Measurements from ENCODE around the gene KCNJ16.

KCNJ16 gene

DNA sequence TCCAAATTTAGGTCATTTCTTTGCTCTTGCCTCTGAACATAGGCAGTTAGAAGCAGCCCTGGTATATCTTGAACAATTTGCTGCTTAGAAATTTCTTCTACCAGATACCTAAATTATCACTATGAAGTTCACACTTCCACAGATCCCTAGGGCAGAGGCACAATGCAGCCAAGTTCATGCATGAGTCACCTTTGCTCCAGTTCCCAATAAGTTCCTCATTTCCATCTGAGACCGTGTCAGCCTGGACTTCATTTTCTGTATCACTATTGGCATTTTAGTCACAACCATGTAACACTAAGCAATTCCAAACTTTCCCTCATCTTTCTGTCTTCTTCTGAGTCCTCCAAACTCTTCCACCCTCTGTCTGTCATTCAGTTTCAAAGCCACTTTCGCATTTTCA, 45.0 kb downstream of the KCNJ16 start:
- Histone ChIP-seq H3K9me3 (ENCODE audit: insufficient read depth, low read length) (0 out of 2 replicates have a peak, but pooled peaks cover 4% of the 10 kb centered on the region), H3K27me3 (ENCODE audit: low read depth, low read length) (no peaks in the 10 kb centered on the region), H3K4me3 (ENCODE audit: low read length) (peak overlapping the region; percentile 2; the same call in 1 of the 2 replicates), H2AFZ (ENCODE audit: low read depth, low read length) (no peak overlapping the region), H3K4me2 (ENCODE audit: low read length) (peak overlapping the region; percentile 53), H3K79me2 (ENCODE audit: low read length) (no peaks in the 10 kb centered on the region), H3K9ac (ENCODE audit: low read length) (peak overlapping the region; percentile 15; the same call in 1 of the 2 replicates), H3K27ac (ENCODE audit: low read length) (peak overlapping the region; percentile 46), H4K20me1 (ENCODE audit: insufficient read depth, low read length) (no peaks in the 10 kb centered on the region), H3K36me3 (replicated peaks; ENCODE audit: low read depth, low read length) (peaks cover 4% of the 10 kb centered on the region), H3K4me1 (ENCODE audit: low read length) (peaks cover 48% of the 10 kb centered on the region)
- TF ChIP-seq EZH2phosphoT487 (IDR thresholded peaks at IDR 0.05; ENCODE audit: low read depth): no peak
- TF ChIP-seq, protein P1, sequence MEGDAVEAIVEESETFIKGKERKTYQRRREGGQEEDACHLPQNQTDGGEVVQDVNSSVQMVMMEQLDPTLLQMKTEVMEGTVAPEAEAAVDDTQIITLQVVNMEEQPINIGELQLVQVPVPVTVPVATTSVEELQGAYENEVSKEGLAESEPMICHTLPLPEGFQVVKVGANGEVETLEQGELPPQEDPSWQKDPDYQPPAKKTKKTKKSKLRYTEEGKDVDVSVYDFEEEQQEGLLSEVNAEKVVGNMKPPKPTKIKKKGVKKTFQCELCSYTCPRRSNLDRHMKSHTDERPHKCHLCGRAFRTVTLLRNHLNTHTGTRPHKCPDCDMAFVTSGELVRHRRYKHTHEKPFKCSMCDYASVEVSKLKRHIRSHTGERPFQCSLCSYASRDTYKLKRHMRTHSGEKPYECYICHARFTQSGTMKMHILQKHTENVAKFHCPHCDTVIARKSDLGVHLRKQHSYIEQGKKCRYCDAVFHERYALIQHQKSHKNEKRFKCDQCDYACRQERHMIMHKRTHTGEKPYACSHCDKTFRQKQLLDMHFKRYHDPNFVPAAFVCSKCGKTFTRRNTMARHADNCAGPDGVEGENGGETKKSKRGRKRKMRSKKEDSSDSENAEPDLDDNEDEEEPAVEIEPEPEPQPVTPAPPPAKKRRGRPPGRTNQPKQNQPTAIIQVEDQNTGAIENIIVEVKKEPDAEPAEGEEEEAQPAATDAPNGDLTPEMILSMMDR (IDR thresholded peaks at IDR 0.05; ENCODE audit: low read depth, low read length): no peak

DNA sequence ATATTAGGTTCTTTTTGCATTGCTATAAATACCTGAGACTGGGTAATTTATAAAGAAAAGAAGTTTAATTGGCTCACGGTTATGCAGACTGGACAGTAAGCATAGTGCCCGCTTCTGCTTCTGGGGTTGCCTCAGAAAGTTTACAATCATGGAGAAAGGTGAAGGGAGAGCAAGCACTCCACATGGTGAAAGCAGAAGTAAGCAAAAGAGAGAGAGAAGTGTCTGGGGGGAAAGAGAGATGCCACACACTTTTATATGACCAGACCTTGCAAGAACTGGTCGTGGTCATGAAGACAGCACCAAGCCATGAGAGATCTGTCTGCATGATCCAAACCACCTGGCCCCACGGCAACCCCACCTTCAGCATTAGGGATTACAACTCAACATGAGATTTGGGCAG, 45.4 kb downstream of the KCNJ16 start:
- Histone ChIP-seq H4K20me1 (ENCODE audit: insufficient read depth, low read length) (no peaks in the 10 kb centered on the region), H3K4me2 (ENCODE audit: low read length) (peak overlapping the region; percentile 53), H3K79me2 (ENCODE audit: low read length) (no peaks in the 10 kb centered on the region), H3K27ac (ENCODE audit: low read length) (peak overlapping the region; percentile 46), H3K4me1 (ENCODE audit: low read length) (peaks cover 48% of the 10 kb centered on the region), H3K4me3 (ENCODE audit: low read length) (peak overlapping the region; percentile 2; the same call in 1 of the 2 replicates), H3K36me3 (replicated peaks; ENCODE audit: low read depth, low read length) (peaks cover 4% of the 10 kb centered on the region), H2AFZ (ENCODE audit: low read depth, low read length) (no peak overlapping the region), H3K9me3 (ENCODE audit: insufficient read depth, low read length) (0 out of 2 replicates have a peak, but pooled peaks cover 4% of the 10 kb centered on the region), H3K27me3 (ENCODE audit: low read depth, low read length) (no peaks in the 10 kb centered on the region), H3K9ac (ENCODE audit: low read length) (peak overlapping the region; percentile 15; the same call in 1 of the 2 replicates)
- TF ChIP-seq, protein P1 (IDR thresholded peaks at IDR 0.05; ENCODE audit: low read depth, low read length): no peak
- TF ChIP-seq EZH2phosphoT487 (IDR thresholded peaks at IDR 0.05; ENCODE audit: low read depth): no peak

DNA sequence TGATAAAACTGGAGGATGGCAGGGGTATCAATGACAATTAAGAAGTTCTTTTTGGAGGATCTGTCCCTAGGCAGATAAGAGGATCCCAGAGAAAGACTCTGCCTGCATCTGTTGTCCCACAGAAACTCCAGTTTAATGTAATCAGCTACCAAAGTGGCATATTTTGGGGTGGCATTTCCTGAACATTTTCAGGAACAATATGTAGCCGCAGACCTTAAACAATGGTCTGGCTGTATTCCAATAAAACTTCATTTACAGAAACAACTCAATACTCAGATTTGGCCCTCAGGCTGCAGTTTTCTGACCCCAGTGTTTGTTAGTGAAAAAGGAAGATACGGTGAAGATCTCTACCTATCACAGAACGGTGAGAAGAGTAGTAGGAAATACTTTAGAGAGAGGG, 46.1 kb downstream of the KCNJ16 start:
- Histone ChIP-seq H3K36me3 (replicated peaks; ENCODE audit: low read depth, low read length) (peaks cover 4% of the 10 kb centered on the region), H3K4me1 (ENCODE audit: low read length) (peaks cover 48% of the 10 kb centered on the region), H3K4me3 (ENCODE audit: low read length) (no peak overlapping the region), H3K4me2 (ENCODE audit: low read length) (no peak overlapping the region), H3K27me3 (ENCODE audit: low read depth, low read length) (no peaks in the 10 kb centered on the region), H2AFZ (ENCODE audit: low read depth, low read length) (no peak overlapping the region), H4K20me1 (ENCODE audit: insufficient read depth, low read length) (no peaks in the 10 kb centered on the region), H3K27ac (ENCODE audit: low read length) (peak overlapping the region; percentile 46), H3K79me2 (ENCODE audit: low read length) (no peaks in the 10 kb centered on the region), H3K9ac (ENCODE audit: low read length) (no peak overlapping the region), H3K9me3 (ENCODE audit: insufficient read depth, low read length) (0 out of 2 replicates have a peak, but pooled peaks cover 4% of the 10 kb centered on the region)
- TF ChIP-seq, protein P1 (IDR thresholded peaks at IDR 0.05; ENCODE audit: low read depth, low read length): no peak
- no peak for TF ChIP-seq EZH2phosphoT487 (IDR thresholded peaks at IDR 0.05; ENCODE audit: low read depth)

DNA sequence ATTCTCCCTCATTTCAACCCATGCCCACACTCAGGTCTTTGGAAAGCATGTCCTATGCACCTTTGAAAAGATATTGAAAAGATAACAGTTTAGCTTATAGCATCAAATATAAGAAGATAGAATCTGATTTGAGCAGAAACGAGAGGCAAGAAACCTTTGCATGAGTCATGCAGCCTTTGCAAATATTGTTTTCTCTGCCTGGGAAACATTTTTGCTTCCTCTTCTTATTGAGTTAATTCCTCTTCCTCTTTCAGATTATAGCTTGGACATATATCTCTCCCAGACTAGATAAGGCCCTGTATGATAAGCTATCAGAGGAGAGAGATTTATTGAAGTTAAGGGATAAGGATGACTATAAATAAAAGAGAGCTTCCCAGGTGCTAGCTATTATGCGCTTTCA, 48.2 kb downstream of the KCNJ16 start:
- no peak for TF ChIP-seq EZH2phosphoT487 (IDR thresholded peaks at IDR 0.05; ENCODE audit: low read depth)
- TF ChIP-seq, protein P1 (IDR thresholded peaks at IDR 0.05; ENCODE audit: low read depth, low read length): no peak
- Histone ChIP-seq H3K27me3 (ENCODE audit: low read depth, low read length) (no peaks in the 10 kb centered on the region), H3K9ac (ENCODE audit: low read length) (no peak overlapping the region), H3K79me2 (ENCODE audit: low read length) (no peaks in the 10 kb centered on the region), H3K4me3 (ENCODE audit: low read length) (peak overlapping the region; percentile 21; the same call in 1 of the 2 replicates), H4K20me1 (ENCODE audit: insufficient read depth, low read length) (no peaks in the 10 kb centered on the region), H3K4me1 (ENCODE audit: low read length) (peaks cover 48% of the 10 kb centered on the region), H2AFZ (ENCODE audit: low read depth, low read length) (no peak overlapping the region), H3K4me2 (ENCODE audit: low read length) (peak overlapping the region; percentile 62), H3K36me3 (replicated peaks; ENCODE audit: low read depth, low read length) (peaks cover 4% of the 10 kb centered on the region), H3K27ac (ENCODE audit: low read length) (peak overlapping the region; percentile 61), H3K9me3 (ENCODE audit: insufficient read depth, low read length) (0 out of 2 replicates have a peak, but pooled peaks cover 4% of the 10 kb centered on the region)

Data from OCI-LY3 (cell line).